HTERT RPE-1 (cell line): ENCODE measurements around the gene ZNF124.

Experiments
- in situ Hi-C: fragments of 300-500 bp; cut with MboI; formaldehyde crosslinking; loops from 4 replicates; pipeline ENCODE4 v1.14.3; 2020; ENCODE audit warnings: low sequenced_read_pairs

Gene ZNF124

GRCh38 chr1:247113733-247114271 lies 58.0 kb downstream of the ZNF124 start:
- in situ Hi-C loops: no loop called here

- in situ Hi-C loops: no loop called here
Measured at GRCh38 chr1:247113094-247113497, 58.7 kb downstream of the ZNF124 start.

- in situ Hi-C loops: no loop called here
Measured at GRCh38 chr1:247112479-247112781, 59.4 kb downstream of the ZNF124 start.

- in situ Hi-C loops: no loop called here
Measured at GRCh38 chr1:247111700-247112478, 59.9 kb downstream of the ZNF124 start.

- in situ Hi-C loops: no loop called here
Measured at GRCh38 chr1:247111259-247111699, 60.5 kb downstream of the ZNF124 start.

GRCh38 chr1:247110627-247111258 lies 61.1 kb downstream of the ZNF124 start:
- in situ Hi-C loops: no loop called here

GRCh38 chr1:247107694-247108093 lies 64.1 kb downstream of the ZNF124 start:
- in situ Hi-C loops: no loop called here

- in situ Hi-C loops: no loop called here
Measured at GRCh38 chr1:247105966-247106365, 65.9 kb downstream of the ZNF124 start.
